ENCODE data around the gene GOLGA6A.
"Not testable (repeated sequence)": the region's sequence is repeated elsewhere in the genome, so short reads cannot be mapped to it uniquely, and the experiment has no call there.

The GOLGA6A gene

DNA sequence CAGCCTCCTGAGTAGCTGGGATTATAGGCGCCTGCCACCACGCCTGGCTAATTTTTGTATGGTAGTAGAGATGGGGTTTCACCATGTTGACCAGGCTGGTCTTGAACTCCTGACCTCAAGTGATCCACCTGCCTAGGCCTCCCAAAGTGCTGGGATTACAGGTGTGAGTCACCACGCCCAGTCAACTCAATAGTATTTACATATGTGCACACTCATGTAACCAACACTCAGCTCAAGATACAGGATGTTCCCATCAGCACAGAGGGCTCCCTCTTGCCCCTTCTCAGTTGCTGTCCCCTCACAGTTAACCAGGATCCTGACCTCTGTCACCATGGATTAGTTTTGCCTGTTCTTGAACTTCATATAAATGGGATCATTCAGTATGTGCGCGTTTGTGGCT is 26.0 kb downstream of the GOLGA6A start:
- H3K4me3 ChIP-seq, H3K27ac ChIP-seq: not testable (repeated sequence)

DNA sequence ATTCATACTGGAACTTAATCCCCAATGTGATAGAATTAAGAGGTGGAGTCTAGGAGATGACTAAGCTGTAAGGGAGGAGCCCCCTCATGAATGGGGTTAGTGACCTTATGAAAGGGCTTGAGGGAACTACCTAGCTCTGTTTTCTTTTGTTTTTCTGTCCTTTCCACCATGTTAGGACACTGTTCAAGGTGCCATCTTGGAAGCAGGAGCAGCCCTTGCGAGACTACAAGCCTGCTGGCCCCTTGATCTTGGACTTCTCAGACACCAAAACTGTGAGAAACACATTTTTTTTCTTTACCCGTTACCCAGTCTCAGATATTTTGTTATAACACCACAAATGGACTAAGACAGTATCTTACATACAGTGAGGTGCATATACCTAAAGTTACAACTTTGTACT is 26.5 kb downstream of the GOLGA6A start:
- no peak overlapping the region for H3K27ac ChIP-seq

DNA sequence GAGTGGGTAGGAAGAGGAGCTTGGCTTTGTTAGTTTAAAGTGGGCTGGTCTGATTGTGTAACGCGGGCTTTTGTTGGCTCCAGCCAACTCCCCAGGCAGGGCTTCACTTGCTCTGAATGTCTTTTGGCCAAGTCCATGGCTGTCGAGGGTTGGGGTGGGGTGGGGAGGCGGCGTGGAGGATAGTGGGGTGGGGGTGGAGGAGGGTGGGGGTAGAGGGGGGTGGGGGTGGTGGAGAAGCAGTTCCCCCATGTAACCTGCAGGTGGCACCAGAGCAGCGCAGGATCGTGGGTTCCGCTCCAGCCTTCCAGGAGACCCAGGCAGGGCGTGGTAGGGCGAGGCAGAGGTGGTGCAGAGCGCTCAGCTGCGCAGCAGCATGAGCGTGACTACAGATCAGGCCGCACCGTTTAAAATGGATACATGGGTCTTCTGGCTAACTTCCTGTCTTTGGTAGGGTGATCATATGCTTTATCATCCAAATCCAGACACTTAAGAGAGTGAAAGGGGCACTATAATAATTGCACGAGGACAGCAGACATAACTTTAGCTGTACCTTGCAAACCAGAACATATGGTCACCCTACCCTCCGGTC is 28.3 kb downstream of the GOLGA6A start:
- H3K4me3 ChIP-seq, result no peak overlapping the region
- peak overlapping the region in 7 of 21 experiments; percentile 39 to 73 (median 55) for H3K27ac ChIP-seq

More for the DNA sequence above, 26.5 kb downstream of the GOLGA6A start:
- H3K4me3 ChIP-seq, result no peak overlapping the region

DNA sequence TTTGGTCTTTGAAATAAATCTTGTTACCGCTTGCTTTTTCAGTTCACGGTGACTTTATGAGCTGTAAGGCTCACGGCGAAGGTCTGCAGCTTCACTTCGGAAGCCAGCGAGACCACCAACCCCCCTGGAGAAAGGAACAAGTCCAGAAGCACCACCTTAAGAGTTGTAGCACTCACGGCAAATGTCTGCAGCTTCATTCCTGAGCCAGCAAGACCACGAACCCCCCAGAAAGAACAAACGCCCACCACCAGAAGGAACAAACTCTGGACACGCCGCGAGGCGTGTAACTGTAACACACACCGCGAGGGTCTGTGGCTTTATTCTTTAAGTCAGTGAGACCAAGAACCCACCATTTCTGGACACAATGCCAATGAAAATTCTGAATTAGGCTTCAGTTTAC is 28.8 kb downstream of the GOLGA6A start:
- peak overlapping the region in 10 of 21 experiments; percentile 16 to 73 (median 52) for H3K27ac ChIP-seq
- H3K4me3 ChIP-seq, result no peak overlapping the region

DNA sequence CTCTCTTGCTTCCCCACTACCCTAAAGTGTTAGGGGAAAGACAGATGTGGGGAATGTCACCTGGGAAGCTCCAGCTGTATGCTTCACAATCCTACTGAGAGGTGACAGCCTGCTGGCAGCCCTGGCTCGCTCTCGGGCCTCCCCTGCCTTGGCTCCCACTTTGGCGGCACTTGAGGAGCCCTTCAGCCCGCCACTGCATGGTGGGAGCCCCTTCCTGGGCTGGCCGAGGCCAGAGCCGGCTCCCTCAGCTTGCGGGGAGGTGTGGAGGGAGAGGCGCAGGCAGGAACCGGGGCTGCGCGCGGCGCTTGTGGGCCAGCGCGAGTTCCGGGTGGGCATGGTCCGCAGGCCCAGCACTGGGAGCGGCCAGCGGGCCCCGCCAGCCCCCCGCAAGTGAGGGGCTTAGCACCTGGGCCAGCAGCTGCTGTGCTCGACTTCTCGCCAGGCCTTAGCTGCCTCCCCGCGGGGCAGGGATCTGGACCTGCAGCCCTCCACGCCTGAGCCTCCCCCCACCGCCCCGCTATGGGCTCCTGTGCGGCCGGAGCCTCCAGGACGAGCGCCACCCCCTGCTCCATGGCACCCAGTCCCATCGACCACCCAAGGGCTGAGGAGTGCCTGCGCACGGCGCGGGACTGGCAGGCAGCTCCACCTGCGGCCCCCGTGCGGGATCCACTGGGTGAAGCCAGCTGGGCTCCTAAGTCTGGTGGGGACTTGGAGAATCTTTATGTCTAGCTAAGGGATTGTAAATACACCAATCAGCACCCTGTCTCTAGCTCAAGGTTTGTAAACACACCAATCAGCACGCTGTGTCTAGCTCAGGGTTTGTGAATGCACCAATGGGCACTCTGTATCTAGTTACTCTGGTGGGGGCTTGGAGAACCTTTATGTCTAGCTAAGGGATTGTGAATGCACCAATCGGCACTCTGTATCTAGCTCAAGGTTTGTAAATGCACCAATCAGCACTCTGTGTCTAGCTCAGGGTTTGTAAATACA is 29.8 kb downstream of the GOLGA6A start:
- H3K4me3 ChIP-seq, result not testable (repeated sequence)

DNA sequence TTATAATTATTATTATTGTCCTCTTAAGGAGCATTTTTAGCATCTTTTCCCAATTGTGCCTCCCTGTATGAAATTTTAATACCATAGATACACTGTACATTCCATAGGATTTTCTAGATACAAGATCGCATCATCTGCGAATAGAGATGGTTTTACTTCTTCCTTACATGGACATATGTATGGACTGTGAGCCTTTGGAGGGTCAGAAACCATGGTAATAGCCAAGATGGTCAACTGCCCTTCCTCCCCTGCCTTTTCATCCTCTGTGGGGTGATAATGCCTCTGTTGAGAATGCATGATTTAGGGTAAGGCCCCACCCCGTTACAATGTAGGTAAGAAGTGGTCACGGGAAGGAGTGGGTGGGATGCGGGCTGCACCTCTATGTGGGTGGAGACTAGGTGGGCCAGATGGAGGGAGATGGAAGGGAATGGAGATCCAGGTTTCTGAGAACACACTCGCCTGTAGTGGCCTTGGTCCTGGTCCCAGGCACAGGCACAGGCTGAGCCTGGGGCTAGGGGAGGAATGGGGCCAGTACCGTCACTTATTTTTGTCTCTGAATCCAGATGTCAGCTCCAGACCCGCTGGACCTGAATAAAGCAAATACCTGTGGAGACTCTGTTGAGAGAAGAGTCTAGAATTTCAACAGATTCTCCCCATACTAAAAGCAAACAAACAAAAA is 31.7 kb downstream of the GOLGA6A start:
- peak overlapping the region in 20 of 21 experiments; percentile 50 to 93 (median 78) for H3K27ac ChIP-seq
- H3K4me3 ChIP-seq, result no peak overlapping the region

More for the DNA sequence above, 29.8 kb downstream of the GOLGA6A start:
- peak overlapping the region in 20 of 21 experiments; percentile 34 to 93 (median 74) for H3K27ac ChIP-seq

DNA sequence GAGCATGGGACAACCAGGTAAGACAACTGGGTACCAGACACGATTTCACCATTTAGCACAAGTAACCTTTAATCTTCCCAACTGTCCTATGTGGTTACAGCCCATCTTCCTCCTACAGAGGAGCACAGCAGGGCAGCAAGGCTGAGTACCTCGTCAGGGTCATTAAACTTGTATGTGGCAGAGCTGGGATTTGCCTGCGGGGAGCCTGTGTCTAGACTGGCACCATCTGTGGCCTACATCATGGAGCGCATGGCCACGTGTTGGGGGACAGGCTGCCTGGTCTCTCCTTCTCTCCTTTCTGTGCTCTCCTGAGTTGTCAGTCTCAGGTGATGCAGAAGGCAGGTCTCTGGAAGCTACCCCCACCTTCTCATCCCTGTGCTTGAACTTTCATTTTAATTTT is 32.2 kb downstream of the GOLGA6A start:
- Histone ChIP-seq H3K4me3 (no peak overlapping the region), H3K27ac (peak overlapping the region in 20 of 21 experiments; percentile 50 to 93 (median 78))

DNA sequence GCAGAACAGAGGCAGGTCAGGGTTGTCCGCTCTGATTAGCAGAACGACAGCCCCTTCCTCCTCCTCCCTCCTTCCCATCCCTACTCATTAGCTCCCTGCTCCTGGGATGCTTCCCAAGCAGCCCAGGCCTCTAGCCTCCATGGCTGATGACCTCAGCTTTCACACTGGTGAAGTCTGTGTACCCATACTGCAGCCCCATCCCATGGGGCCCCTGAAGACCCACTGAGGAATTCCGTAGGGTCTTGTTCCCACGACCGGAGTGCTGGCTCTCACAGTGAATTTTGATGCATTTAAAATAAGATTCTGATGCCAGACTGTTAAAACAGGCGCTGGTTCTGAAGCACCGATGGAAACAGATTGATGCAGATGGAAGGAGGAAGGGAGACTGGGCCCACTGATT is 36.1 kb downstream of the GOLGA6A start:
- H3K4me3 ChIP-seq, result no peak overlapping the region
- peak overlapping the region in 5 of 21 experiments; percentile 5 to 45 (median 29) for H3K27ac ChIP-seq

DNA sequence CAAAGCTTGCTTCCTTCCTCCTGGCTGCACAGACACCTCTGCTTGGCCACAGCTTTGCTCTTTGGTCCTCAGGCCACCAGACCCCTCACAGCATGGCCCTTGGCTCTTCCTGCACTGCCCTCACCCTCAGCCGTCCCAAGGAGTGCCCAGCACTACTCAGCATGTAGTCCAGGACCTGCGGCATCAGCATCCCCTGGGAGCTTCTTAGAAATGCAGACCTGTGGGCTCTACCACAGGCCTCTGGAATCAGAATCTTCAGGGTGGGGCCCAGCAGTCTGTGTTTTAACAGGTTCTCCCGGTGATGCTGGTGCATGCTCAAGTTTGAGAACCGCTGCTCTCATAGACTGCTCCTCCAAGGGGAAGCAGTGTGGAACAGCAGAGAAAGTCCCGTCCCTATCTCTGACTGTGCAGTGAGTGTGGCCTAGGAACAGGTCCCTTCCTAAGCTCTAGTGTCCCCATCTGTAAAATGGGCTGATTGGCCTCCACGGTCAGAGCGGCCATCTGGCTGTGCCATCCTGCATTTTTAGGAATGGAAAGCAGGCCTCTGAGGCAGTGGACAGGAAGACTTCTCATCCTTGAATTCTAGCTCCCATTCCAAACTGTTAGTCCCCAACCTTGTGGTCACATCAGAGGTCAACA is 36.6 kb downstream of the GOLGA6A start:
- peak overlapping the region in 3 of 21 experiments; percentile 5 to 30 (median 29) for H3K27ac ChIP-seq
- no peak overlapping the region for H3K4me3 ChIP-seq

DNA sequence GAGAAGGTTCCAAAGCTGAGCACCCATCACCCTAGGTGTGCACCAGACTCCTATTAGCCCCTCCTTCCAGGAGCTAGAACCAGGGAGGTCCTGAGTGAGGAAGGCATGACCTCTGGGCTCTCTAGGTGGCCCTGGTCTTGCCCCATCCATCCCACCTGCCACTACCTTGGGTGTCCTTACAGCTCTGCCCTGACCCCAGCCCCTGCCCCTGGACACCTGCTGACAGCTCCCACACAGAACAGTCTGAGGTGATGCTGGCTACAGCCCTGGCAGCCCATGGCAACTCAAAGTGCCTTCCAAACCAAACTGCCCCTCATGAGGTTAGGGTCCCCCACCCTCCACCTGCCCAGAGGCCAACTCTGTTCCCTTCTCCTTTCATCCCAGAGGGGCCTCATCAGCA is 37.2 kb downstream of the GOLGA6A start:
- Histone ChIP-seq H3K27ac (peak overlapping the region in 6 of 21 experiments; percentile 10 to 55 (median 34)), H3K4me3 (no peak overlapping the region)

DNA sequence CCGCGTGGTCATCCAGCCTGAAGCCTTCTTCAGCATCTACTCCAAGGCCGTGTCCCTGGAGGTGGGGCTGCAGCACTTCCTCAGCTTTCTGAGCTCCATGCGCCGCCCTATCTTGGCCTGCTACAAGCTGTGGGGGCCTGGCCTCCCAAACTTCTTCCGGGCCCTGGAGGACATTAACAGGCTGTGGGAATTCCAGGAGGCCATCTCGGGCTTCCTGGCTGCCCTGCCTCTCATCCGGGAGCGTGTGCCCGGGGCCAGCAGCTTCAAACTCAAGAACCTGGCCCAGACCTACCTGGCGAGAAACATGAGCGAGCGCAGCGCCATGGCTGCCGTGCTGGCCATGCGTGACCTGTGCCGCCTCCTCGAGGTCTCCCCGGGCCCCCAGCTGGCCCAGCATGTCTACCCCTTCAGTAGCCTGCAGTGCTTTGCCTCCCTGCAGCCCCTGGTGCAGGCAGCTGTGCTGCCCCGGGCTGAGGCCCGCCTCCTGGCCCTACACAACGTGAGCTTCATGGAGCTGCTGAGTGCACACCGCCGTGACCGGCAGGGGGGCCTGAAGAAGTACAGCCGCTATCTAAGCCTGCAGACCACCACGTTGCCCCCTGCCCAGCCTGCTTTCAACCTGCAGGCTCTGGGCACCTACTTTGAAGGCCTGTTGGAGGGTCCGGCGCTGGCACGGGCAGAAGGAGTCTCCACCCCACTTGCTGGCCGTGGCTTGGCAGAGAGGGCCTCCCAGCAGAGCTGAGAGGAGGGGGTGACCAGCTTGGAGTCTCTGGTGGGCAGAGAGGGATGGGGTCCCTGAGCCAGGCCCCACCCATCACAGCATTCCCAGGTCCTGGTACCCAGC is 37.9 kb downstream of the GOLGA6A start:
- H3K4me3 ChIP-seq, result no peak overlapping the region
- peak overlapping the region in 10 of 21 experiments; percentile 4 to 81 (median 48) for H3K27ac ChIP-seq

DNA sequence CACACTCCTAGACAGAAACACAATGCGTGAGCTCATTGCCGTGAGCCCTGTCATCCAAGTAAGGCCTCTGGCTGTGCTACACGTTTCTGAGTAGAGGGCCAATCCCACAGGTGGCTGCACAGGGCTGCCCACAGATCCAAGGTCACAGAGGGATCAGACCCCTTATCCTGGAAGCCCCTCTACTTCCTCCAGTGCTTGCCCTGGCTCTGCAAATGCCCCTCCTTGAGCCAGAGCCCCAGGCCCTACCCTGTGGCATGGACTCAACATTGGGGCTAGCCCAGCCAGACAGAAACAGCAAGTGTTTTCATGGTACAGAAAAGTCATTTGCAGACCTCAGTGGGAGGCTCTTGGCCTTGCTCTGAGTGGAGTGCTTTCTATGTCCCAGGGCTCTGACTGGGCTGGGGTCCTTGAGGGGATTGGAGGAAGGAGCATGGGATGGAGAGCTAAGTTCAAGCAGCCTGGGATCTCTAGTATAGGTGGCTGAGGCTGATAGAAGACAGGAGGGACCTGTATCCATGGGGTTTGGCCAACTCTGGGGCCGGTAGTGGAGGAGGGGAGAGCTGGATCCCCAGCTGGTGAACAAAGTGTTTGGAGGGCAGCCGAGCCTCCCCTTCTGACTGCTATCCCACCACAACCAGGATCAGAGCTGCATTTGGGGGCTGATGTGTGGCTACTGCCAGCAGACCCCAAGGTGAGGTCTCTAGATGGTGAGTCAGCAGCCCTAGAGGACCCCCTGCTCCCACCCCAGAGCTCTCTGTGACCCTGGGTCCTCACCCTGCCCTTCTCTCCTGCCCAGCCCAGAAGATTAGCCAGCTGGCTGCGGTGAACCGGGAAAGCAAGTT is 38.7 kb downstream of the GOLGA6A start:
- peak overlapping the region in 11 of 21 experiments; percentile 16 to 81 (median 50) for H3K27ac ChIP-seq
- H3K4me3 ChIP-seq, result no peak overlapping the region

DNA sequence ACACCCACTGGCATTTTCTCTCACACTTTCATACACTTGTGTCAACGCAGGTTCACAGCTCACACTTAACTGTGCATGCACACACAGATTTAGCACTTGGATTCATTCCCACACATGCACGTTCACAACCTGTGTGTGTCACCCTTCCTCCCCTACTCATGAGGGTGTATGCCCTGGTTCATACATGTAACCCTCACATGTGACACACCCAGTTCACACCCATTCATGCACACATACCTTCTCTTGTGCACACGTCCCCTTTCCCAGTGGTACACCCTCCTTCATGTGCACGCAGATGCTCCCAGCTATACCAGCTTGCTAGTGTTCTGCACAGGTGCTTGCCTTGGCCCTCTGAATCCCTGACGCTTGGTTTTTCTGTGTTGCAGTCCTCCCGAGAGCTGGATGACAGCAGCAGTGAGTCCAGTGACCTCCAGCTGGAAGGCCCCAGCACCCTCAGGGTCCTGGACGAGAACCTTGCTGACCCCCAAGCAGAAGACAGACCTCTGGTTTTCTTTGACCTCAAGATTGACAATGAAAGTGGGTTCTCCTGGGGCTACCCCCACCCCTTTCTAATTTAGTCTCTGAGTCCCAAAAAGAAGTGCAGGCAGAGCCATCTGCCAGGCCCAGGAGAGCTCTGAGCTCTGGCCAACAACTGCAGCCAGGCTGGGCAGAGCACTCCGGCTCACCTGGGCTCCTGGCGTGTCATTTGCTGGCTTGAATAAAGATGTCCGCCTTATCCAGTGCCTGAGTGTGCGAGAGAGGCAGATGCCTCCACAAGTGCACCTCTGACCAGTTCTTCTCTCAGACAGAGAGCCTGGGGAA is 39.5 kb downstream of the GOLGA6A start:
- Histone ChIP-seq H3K27ac (peak overlapping the region in 3 of 21 experiments; percentile 50 to 65 (median 55)), H3K4me3 (no peak overlapping the region)

DNA sequence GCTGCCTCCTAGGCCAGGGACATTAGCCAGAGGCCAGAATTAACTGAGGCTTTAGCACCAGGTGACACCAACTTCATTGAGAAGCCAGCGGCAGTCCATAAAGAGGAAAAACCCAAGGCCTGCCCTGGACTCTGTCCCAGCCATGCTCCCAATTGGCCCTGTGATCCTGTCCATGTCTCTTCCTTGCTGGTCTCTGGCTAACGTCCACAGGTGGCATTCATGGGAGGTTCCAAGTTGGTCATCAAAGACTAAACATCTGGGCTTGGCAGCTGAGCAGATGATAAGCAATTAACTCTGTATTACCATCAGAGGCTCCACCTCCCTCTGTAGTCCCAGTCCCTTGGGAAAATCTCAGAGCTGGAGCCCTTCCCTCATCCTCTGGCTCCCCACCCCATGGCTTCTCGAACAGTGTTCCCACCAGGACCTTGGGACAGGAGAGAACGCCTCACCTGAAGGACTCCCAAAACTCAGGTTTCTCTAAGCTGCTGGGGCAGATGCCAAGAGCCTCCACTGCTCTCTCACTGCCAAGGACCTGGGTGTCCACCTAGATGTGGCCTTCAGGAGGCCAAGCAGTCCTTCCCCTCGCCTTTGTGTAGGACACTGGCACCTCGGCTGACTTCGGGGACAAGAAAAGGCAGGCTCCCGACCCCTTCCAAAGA is 40.4 kb downstream of the GOLGA6A start:
- H3K4me3 ChIP-seq, result no peak overlapping the region
- peak overlapping the region in 17 of 21 experiments; percentile 24 to 92 (median 81) for H3K27ac ChIP-seq

DNA sequence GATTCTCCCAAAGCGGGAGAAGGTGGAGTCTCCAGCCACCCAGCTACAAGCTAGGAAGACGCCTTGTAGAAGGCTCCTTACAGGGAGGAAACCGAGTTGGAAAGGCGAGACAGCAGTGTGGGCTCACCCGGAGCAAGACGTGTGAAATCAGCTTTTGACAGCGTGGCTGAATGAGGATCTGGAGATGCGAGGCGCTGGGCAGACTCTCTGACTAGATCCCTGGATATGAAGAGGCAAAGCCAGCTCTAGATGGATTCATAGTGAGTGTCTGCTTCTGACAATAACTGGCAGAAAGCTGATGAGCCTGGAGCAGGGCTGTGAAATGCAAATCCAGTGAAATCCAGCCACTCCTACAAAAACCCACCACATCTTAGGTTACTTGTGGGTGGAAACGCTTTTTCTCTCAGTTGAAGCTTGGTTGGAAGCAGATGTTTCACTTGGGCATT is 41.0 kb downstream of the GOLGA6A start:
- peak overlapping the region in 20 of 21 experiments; percentile 24 to 92 (median 80) for H3K27ac ChIP-seq
- H3K4me3 ChIP-seq, result no peak overlapping the region

DNA sequence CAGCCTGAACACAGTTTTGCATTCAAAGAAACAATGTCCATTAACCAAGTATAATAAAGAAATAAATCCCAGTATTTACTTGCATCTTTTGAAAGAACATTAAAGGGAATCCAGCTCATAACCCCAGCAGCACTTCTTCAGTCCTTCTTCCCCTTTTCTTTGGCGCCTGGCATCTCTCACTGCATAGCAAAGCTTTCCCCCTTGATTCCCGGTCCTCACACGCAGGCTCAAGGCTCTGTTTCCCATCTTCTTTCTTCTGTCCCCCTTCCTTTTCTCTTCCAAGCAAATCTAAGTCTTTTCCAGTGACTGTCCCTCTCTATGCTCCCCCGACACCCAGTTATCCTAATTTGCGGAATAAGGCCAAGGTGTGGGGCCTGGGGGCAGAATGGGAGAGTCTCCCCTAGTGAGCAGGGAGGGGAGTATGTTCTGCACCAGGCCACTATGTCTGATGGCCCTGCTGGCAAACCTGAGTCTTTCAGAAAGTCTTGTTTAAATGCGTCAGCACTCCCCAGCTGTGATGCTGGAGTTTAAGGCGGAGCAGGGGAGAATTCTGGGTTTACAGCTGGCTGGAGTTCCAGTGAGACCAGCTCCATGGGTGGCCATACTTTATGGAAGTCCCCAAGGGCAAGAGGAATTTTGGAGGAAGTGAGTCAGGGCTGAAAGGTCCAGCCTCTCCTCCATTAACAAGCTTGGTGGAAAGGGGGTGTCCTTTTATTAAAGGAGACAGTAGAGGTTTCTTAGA is 42.1 kb downstream of the GOLGA6A start:
- H3K27ac ChIP-seq, result peak overlapping the region in 20 of 21 experiments; percentile 24 to 92 (median 80)
- no peak overlapping the region for H3K4me3 ChIP-seq

All from skin epidermis (tissue), 12 donors.